NCI-H748 treated with DMSO at 0.1 percent for 48 hours (cell line): ENCODE measurements around the gene AQP6.

Experiments
- DNase-seq: peaks from one replicate; lab custom pipeline; 2025; lab: John Stamatoyannopoulos, UW

AQP6 gene

DNA sequence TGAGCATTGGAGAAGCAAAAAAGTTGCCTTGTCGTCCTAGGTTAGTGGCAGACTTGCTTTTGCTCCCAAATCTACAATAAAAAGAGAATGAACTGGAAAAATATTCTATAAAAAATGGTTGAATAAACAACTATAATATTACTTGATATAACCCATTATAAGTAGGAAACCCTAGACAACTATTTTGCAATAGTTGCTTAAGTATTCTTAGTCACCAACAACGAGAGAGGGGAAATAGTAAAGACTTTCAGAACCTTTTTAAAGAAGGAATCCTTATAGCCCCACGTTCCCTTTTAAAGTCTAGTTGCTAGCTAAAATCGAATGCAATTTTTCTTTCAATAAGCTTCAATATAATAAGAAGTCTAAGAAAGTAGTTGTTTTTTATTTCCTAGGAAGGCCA is 17.5 kb downstream of the AQP6 start:
- no peak for DNase-seq

DNA sequence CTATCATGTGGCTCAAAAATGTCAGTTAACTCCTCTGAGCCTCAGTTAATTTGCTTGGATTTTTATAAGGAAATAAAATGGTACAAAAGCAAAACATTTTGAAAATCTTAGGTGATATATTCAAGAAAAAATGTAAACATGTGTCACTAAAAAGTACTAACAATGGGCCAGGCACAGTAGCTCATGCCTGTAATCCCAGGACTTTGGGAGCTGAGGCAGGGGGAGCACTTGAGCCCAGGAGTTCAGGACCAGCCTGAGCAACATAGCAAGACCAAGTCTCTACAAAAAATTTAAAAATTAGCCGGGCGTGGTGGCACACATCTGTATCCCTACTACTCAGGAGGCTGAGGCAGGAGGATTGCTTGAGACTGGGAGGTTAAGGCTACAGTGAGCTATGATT is 25.7 kb downstream of the AQP6 start:
- DNase-seq, result no peak

DNA sequence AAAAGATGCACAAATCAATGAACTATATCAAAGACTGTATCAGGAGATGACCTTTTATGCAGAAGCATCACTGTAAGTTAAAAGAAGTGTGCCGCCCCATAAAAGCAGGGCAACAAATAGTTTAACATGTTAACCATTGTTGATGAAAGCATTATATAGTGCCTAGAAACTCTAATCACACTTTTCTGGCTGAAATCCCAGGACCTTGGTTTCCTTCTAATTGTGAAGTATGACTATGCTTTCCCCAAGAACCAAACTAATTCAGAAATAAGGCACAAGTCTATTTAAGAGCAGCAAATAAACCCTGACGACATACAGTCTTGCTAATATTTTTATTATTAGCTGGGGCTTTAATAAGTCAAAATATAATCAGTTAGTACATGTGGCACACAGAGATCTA is 30.8 kb downstream of the AQP6 start:
- no peak for DNase-seq

DNA sequence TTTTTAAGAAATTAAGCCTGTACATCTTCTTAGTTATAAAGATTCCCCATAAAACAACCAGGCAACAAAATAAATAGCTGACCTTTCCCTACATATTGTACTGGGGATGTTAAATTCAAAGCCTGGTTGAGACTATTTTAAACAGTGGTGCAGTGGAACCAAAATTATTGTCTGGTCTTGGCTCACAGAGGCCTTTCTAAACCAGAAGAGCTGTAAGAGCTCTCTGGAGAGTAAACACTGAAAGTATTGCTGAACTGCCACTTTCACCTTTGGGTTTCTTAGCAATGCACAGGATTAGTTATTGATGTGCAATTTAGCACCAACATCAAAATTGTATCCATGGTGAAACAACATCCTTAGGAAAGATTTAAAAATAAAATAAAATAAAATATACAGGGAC is 31.9 kb downstream of the AQP6 start:
- no peak for DNase-seq

DNA sequence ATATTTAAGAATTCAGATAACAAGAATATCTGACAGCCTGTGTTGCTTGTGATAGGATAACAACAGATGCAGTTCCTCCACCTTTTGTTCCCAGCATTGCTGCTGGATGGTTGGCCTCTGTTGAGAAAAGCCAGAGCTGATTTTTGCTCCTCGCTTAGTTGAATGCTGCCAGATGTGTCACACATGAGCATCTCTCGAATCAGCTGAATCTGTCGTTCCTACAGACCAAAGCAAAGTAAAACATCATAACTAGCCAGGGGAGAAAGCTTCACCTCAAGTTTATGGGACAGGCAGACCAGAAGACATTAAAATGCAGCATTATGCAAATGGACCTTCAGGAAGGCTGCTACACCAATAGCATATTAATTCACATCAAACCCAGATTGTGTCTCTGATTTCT is 32.4 kb downstream of the AQP6 start:
- no peak for DNase-seq

DNA sequence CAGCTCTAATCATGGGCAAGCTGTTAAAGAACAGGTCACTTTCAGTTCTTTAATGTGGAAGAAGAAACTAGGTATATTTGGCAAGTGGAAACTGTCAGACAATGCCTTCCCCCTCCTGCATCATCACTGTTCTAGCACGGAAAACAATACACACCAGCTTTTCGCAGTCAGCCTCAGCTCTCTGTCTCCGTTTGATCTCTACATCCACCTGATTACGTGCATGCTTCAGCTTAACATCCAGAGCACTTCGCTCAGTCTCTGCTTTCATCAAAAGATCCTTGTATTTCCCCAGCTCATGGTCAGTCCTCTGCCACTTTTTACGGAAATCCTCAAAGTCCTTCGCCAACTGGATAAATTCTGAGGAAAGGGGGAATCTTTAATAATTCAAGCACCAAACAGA is 33.5 kb downstream of the AQP6 start:
- no peak for DNase-seq

DNA sequence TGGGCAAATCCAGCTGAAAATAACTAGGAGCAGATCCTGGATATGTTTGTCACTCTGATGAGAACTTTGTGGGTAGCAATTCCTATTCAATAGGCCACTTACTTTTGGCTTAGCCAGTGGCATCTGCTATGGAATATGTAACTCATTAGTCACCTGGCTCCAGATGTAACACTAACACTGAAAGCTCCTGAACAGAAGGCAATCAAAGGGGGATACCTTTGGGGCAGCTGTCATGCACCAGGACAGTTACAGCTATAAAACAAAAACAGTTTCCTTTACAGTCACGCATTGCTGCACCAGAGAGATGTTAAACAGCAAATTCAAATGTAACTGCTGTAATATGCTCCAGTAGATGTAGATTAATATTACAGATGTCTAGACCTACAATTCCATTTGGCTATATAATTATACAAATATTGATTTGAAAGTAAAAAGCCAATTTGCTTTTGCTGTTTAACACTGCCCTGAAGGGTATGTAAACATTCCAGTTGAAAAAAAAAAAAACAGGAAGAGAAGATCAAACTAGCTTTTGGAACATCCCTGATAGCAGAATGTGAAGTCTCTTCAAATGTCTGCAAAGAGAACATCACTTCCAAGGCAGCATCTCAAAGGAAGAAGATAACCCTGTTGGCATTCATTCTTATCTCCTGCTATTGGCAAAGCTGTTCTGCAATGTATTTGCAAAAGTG is 34.2 kb downstream of the AQP6 start:
- DNase-seq, result no peak

DNA sequence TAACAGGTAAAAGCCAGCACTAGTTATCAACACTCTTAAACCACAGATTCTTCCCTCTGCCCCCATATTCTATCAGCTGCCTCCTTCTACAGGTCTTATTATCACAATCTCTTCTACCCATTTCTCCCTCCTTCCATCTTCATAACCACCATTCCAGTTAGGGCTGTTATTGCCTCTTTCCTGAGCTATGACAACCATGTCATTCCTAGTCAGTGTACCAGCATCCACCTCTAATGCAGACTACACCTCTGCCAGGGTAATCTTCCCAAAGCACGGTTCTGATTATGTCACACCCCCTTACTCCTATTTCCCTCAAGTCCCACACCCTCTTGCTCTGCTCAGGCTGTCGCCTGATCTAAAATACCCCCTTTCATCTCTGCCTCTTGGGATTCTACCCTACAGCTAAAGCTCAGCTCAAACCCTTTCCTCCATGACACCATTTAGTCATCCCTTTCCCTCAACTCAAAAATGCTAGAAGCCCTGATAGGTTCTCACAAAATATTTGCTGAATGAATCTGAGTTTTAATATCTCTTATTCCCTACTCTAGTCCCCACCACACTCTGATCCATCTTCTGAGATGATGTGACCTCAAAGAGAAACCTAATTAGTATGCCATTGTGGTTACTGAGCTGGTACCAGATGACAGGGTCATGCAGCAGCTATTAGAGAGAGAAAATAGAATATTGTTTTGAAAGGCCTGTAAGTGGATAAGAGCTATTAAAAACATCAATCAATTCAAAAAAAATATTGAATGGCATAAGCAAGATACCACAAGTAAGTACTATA is 40.8 kb downstream of the AQP6 start:
- no peak for DNase-seq

DNA sequence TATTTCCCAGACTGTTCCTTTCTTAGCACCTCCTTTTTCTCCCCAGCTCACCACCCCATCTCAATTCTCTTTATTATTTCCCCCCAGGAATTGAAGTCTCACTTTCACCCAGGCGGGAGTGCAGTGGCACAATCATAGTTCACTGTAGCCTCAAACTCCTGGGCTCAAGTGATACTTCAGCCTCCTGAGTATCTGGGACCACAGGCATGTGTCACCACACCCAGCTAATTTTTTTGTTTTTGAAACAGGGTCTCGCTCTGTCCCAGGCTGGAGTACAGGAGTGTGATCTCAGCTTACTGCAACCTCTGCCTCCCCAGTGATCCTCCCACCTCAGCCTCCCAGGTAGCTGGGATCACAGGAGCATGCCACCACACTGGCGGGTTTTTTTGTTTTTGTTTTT is 41.6 kb downstream of the AQP6 start:
- DNase-seq, result no peak

DNA sequence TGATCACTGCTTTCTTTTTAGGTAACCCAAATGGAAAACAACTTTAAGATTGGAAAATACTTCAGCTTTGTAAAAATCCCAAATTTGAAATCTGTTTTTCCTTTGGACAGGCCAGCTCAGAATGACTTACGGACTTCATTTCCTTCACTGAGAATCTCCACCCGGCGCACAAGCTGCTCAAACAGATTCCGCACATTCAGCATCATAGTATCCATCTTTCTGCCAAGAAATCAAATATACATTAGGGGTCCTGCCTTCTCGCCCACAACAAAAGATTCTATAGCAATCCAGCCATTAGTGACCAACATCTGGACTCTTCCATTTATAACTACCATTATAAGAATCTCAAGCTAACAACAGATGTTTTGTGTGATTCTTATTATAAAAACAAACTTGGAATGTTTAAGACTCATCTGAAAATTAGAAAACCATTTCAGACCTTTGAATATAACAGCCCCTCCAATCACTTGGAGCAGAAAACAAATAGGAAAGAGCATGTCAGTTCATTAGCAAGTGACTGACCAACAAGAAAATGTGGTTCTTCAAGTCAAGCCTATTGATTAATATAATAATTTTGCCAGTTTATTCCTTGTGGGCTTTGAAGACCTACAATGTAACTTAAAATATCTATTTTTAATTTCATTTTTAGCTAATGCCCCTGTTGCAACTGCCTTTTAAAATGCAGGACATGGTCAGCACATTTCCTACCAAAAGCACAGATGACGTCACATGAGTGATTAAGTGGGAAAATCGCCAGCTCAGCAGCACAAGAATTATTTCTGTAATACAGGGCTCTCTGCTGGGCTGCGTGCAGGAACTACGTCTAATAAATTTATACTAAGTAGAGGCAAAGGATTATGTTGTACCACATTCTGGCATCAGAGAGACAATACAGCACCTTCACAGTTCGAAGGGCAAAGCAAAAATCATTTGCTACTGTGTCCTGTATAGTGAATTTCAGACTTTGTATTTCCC is 44.0 kb downstream of the AQP6 start:
- DNase-seq, result no peak

DNA sequence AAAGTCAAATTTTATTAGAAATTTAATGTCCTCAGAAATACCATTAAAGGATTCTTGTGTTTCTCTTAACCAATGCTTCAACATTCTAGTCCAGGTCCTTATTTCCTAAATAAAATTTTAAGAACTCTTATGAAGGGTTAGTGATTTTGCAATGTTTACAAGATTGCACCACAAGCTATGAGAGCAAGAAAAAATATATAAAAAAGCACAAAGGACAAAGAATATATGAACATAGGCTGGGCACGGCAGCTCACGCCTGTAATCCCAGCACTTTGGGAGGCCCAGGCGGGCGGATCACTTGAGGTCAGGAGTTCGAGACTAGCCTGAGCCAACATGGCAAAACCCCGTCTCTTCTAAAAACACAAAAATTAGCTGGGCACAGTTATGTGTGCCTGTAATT is 44.9 kb downstream of the AQP6 start:
- no peak for DNase-seq

DNA sequence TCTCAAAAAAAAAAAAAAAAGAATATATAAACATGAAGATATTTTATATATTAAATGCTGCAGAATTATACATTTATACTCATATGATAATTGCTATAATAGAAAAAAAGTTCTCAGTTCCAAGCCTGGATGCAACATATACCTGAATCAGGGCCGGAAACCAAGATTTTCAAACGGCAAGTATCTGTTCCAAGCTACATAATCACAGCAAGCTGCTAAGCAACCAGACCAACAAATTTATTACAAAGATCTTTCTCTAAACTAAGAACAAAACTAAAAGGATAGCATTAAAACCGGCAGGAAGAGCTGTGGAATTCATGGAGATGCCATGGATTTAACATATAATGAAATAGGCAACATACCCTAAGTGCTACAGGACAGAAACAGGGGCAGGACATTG is 45.4 kb downstream of the AQP6 start:
- DNase-seq, result no peak

DNA sequence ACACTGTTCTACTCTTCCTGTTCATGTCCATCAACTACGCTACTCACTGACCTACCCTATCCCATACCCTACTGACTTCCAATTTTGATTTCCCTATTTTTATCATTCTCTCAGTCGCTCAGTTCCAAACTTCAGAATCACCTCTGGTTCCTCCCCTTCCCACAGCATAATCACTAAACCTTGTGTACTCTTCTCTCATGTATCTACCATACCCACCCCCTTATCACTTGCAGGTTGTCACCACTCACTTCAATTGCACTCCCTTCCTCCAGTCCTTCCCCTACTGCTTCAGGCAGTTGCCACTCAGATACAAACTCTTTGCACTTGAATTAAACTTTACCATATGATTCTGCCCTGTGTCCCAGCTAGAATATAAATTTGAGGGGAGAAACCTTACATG is 46.2 kb downstream of the AQP6 start:
- DNase-seq, result no peak

DNA sequence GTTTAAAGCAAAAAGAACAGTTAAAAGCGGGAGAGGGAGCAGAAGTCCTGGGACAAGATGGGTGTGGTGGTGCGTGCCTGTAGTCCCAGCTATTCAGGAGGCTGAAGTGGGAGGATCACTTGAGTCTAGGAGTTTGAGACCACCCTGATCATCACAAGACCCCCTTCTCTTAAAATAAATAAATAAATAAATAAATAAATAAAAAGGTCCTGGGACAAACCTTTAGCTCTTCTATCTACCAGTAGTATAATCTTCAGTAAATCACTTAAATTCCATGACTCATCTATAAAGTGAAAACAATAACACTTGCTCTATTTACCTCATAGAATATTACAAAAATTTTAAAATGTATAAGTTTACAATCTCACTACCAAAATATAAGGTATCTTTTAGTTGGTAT is 46.8 kb downstream of the AQP6 start:
- DNase-seq, result no peak

DNA sequence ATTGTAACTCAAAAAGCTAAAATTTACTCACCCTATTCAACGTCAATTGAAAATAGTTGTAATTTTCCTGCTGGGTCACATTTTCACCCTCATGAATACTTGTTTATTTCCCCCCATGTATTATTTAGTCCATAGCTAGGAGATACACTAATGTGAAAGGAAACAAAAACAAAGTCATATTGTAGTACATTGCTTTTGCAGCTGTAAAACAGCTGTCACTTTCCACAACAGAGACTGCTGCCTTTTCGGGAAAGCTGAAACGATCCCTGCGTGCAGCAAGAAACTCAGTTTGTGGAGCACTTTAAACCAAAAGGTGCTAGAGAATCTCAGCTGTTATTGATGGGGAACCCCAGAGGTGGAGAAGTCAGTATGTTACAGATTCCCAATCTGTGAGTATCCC is 48.3 kb downstream of the AQP6 start:
- DNase-seq, result no peak

DNA sequence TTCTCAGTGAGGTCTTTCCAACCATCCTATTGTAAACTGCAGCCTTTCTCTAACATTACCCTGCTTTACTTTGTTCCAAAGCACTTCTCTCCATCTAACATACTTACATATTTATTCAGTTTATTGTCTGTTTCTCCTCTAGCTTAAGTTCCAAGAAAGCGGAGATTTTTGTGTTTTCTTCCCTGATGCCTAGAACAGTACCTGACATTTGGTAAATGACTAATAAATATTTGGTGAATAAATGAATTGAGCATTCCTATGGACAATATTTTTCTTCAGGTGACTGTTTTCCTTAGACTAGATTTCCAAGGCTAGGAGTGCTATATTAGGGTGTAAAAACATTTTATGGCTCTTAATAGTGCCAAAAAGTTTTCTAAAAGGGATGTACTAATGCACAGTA is 50.2 kb downstream of the AQP6 start:
- no peak for DNase-seq

DNA sequence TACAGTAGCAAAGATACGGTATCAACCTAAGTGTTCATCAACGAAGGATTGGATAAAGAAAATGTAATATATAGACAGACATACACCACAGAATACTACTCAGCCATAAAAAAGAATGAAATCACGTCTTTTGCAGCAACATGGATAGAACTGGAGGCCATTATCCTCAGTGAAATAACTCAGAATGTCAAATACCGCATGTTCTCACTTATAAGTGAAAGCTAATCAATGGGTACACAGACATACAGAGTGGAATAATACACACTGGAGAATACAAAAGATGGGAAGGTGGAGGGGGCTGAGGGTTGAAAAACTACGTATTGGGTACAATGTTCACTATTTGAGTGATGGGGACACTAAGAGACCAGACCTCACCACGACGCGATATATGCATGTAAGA is 51.5 kb downstream of the AQP6 start:
- no peak for DNase-seq

DNA sequence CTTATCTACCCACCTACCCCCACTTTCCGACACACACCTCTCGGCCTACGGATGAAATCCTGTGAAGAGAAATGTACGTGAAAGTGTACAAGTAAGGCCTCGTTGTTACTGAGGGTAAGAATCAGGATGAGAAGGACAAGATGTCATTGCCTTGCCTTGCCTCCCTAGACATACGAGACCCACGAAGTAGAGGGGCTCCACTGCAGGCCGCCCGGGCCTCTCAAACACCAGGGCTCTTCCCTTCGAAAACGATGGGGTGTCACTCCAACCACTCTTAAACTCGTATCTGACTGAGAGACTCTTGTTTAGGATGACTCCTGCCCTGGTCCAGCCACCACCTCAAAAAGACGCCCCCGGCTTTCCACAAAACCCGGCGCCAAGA is 52.0 kb downstream of the AQP6 start:
- DNase-seq, result no peak

DNA sequence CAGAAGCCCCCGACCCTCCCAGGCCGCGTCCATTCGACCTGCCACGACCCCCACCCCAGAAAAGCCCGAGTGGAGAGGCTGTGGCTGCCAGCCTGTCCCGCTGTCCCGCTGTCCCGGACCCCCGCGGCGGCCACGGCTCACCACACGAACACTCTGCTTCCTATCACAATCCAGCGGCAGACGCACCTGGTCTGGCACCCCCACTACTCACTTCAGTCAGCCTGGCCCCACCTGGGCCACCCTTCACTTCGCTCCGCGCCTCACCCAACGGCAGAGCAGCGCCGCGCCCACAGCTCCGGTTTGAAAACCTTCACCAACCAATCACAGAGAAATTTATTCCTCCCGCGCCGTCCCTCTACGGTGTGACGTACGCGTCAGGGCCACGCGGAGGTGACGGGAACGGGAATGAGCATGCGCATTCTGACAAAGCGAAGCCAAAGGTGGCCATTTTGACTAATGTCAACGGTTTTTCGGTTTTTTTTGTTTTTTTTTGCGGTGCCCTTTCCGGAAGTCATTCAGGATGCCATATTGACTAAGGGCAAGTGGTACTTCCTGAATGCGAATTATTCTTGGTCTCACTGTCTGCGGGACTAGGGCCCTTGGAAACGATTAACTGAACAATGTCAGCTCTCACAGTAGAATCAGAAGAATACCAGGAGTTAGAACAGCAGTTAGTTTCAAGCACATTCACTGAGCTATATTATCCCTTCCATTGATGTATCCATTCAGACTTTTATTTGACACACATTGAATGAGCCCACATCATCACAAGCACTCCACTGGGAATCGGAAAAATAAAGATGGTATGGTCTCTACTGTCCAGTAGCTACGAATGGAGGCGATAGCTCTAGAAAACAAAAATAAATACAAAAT is 52.7 kb downstream of the AQP6 start, which contains the start of gene RACGAP1:
Gene RACGAP1 (minus strand): TSS at position 308 of the 873 bp plus-strand sequence. CDS start 8,779 bp downstream, outside the sequence.
- peak; percentile 98 for DNase-seq

DNA sequence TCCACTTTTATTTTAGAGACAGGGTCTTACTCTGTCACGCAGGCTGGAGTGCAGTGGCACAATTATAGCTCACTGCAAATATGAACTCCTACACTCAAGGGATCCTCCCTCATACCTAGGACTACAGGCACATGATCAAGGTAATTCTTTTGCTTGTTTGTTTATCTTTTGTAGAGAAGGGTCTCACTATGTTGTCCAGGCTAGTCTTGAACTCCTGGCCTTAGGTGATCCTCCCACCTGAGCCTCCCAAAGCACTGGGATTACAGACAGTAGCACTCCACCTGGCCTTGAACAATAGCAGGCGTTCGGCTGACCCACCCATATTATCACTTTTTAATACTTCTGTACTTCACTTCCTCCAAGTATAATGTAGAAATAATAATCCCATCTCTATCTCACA is 53.9 kb downstream of the AQP6 start:
- no peak for DNase-seq
